ENCODE measurements around the gene ARHGAP24.

DNA sequence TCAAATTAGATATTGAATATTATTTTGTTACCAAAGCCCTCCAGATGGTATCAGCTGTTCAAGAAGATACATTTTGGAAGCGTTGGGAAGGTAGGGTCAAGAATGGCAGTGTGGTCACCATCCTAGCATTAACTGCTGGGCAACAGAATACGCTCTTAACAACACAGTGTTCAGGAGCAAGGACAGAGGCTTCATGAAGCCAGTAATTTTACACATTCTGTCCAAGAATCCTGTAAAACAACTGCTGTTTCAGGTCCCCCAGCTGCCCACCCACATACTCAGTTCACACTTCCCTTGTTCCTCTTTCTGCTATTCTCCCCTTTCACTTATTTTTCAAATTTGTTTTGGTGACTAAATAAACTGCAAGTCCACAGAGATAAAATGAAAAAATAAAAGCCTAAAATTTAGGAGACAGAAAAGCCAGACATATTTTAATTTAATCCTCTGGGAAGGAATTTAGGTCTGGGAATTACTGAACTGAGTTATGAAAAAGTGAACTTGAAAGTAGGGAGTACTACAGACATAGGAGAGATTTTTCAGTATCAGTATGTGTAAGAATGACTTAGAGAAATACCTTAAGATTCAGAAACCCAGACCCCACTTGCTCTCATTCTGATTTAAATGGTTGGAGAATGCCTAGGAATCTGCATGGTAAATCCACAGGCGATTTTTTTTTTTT is 478.2 kb downstream of the ARHGAP24 start:
- TF ChIP-seq CTCF (IDR thresholded peaks at IDR 0.05; ENCODE audit: insufficient read depth, low read length, poor library complexity, severe bottlenecking) (no peak), EZH2phosphoT487 (conservative IDR thresholded peaks at IDR 0.05; ENCODE audit: low read length) (no peak)
